ENCODE results near the gene SMAD7.

The SMAD7 gene

GRCh38 chr18:48889981-48890762 is 60.6 kb downstream of the SMAD7 start:
- Mint-ChIP-seq H3K27me3 (no peaks in the 10 kb centered on the region), H3K4me3 (no peak overlapping the region), H3K27ac (no peak overlapping the region), H3K36me3 (ENCODE audit: low read depth) (no peaks in the 10 kb centered on the region), H3K9me3 (no peaks in the 10 kb centered on the region), H3K4me1 (ENCODE audit: low read depth) (no peaks in the 10 kb centered on the region)
- DNase-seq = no peak

GRCh38 chr18:48889115-48889941 is 61.4 kb downstream of the SMAD7 start:
- H3K4me1 Mint-ChIP-seq (ENCODE audit: low read depth) = no peaks in the 10 kb centered on the region

GRCh38 chr18:48888773-48889080 is 62.0 kb downstream of the SMAD7 start:
- no peaks in the 10 kb centered on the region for H3K9me3 Mint-ChIP-seq
- DNase-seq = no peak
- H3K27me3 Mint-ChIP-seq = no peaks in the 10 kb centered on the region
- H3K27ac Mint-ChIP-seq = no peak overlapping the region
- H3K4me1 Mint-ChIP-seq (ENCODE audit: low read depth) = no peaks in the 10 kb centered on the region
- H3K36me3 Mint-ChIP-seq (ENCODE audit: low read depth) = no peaks in the 10 kb centered on the region
- H3K4me3 Mint-ChIP-seq = no peak overlapping the region

More at GRCh38 chr18:48889115-48889941, 61.4 kb downstream of the SMAD7 start:
- Mint-ChIP-seq H3K9me3 (no peaks in the 10 kb centered on the region), H3K27me3 (no peaks in the 10 kb centered on the region), H3K36me3 (ENCODE audit: low read depth) (no peaks in the 10 kb centered on the region), H3K27ac (no peak overlapping the region), H3K4me3 (no peak overlapping the region)
- no peak for DNase-seq

- Mint-ChIP-seq H3K27me3 (no peaks in the 10 kb centered on the region), H3K4me3 (no peak overlapping the region), H3K4me1 (ENCODE audit: low read depth) (no peaks in the 10 kb centered on the region), H3K36me3 (ENCODE audit: low read depth) (no peaks in the 10 kb centered on the region), H3K27ac (no peak overlapping the region), H3K9me3 (no peaks in the 10 kb centered on the region)
- DNase-seq = no peak
Observed at GRCh38 chr18:48887905-48888772, 62.6 kb downstream of the SMAD7 start.

GRCh38 chr18:48887294-48887904 is 63.4 kb downstream of the SMAD7 start:
- Mint-ChIP-seq H3K4me1 (ENCODE audit: low read depth) (no peaks in the 10 kb centered on the region), H3K36me3 (ENCODE audit: low read depth) (no peaks in the 10 kb centered on the region), H3K9me3 (no peaks in the 10 kb centered on the region), H3K27ac (no peak overlapping the region), H3K27me3 (no peaks in the 10 kb centered on the region), H3K4me3 (no peak overlapping the region)
- no peak for DNase-seq

- Mint-ChIP-seq H3K4me1 (ENCODE audit: low read depth) (no peaks in the 10 kb centered on the region), H3K4me3 (no peak overlapping the region), H3K9me3 (no peaks in the 10 kb centered on the region), H3K36me3 (ENCODE audit: low read depth) (no peaks in the 10 kb centered on the region), H3K27ac (no peak overlapping the region), H3K27me3 (no peaks in the 10 kb centered on the region)
- DNase-seq = no peak
Observed at GRCh38 chr18:48886520-48887293, 64.1 kb downstream of the SMAD7 start.

GRCh38 chr18:48885924-48886400 is 64.8 kb downstream of the SMAD7 start:
- H3K9me3 Mint-ChIP-seq = no peaks in the 10 kb centered on the region
- H3K36me3 Mint-ChIP-seq (ENCODE audit: low read depth) = no peaks in the 10 kb centered on the region
- H3K27ac Mint-ChIP-seq = no peak overlapping the region
- no peaks in the 10 kb centered on the region for H3K27me3 Mint-ChIP-seq
- H3K4me3 Mint-ChIP-seq = no peak overlapping the region
- DNase-seq = no peak
- H3K4me1 Mint-ChIP-seq (ENCODE audit: low read depth) = no peaks in the 10 kb centered on the region

- no peak overlapping the region for H3K4me3 Mint-ChIP-seq
- no peak for DNase-seq
- H3K4me1 Mint-ChIP-seq (ENCODE audit: low read depth) = no peaks in the 10 kb centered on the region
- no peaks in the 10 kb centered on the region for H3K27me3 Mint-ChIP-seq
- no peak overlapping the region for H3K27ac Mint-ChIP-seq
- H3K9me3 Mint-ChIP-seq = no peaks in the 10 kb centered on the region
- no peaks in the 10 kb centered on the region for H3K36me3 Mint-ChIP-seq (ENCODE audit: low read depth)
Observed at GRCh38 chr18:48885266-48885923, 65.4 kb downstream of the SMAD7 start.

- Mint-ChIP-seq H3K27ac (no peak overlapping the region), H3K27me3 (no peaks in the 10 kb centered on the region), H3K9me3 (no peaks in the 10 kb centered on the region), H3K36me3 (ENCODE audit: low read depth) (no peaks in the 10 kb centered on the region), H3K4me1 (ENCODE audit: low read depth) (no peaks in the 10 kb centered on the region), H3K4me3 (no peak overlapping the region)
- no peak for DNase-seq
Observed at GRCh38 chr18:48884771-48885170, 66.0 kb downstream of the SMAD7 start.

- no peaks in the 10 kb centered on the region for H3K27me3 Mint-ChIP-seq
- H3K9me3 Mint-ChIP-seq = no peaks in the 10 kb centered on the region
- H3K4me3 Mint-ChIP-seq = no peak overlapping the region
- no peaks in the 10 kb centered on the region for H3K4me1 Mint-ChIP-seq (ENCODE audit: low read depth)
- no peak for DNase-seq
- H3K36me3 Mint-ChIP-seq (ENCODE audit: low read depth) = no peaks in the 10 kb centered on the region
- H3K27ac Mint-ChIP-seq = no peak overlapping the region
Observed at GRCh38 chr18:48884306-48884705, 66.5 kb downstream of the SMAD7 start.

- Mint-ChIP-seq H3K36me3 (ENCODE audit: low read depth) (no peaks in the 10 kb centered on the region), H3K4me1 (ENCODE audit: low read depth) (no peaks in the 10 kb centered on the region), H3K27ac (no peak overlapping the region), H3K4me3 (no peak overlapping the region), H3K9me3 (no peaks in the 10 kb centered on the region), H3K27me3 (no peaks in the 10 kb centered on the region)
- DNase-seq = no peak
Observed at GRCh38 chr18:48882379-48882778, 68.4 kb downstream of the SMAD7 start.

GRCh38 chr18:48880931-48881330 is 69.8 kb downstream of the SMAD7 start:
- H3K4me3 Mint-ChIP-seq = no peak overlapping the region
- DNase-seq = no peak
- H3K27me3 Mint-ChIP-seq = no peaks in the 10 kb centered on the region
- no peak overlapping the region for H3K27ac Mint-ChIP-seq
- H3K4me1 Mint-ChIP-seq (ENCODE audit: low read depth) = no peaks in the 10 kb centered on the region
- H3K36me3 Mint-ChIP-seq (ENCODE audit: low read depth) = no peaks in the 10 kb centered on the region
- no peaks in the 10 kb centered on the region for H3K9me3 Mint-ChIP-seq

GRCh38 chr18:48879008-48879431 is 71.7 kb downstream of the SMAD7 start:
- Mint-ChIP-seq H3K27ac (no peak overlapping the region), H3K9me3 (no peaks in the 10 kb centered on the region), H3K27me3 (no peaks in the 10 kb centered on the region), H3K4me3 (no peak overlapping the region), H3K36me3 (ENCODE audit: low read depth) (no peaks in the 10 kb centered on the region), H3K4me1 (ENCODE audit: low read depth) (no peaks in the 10 kb centered on the region)
- no peak for DNase-seq
